Spinal cord (tissue), 10 donors: ENCODE data around the gene DECR2. TPM values are rescaled to one million over a fixed set of nuclear protein-coding genes. Genes with fewer than 3 reads are reported as not detected.

Source experiments
- DNase-seq, 6 donors: peaks; one replicate each; pipeline versions ENCODE4 v3.0.0 to v3.0.0-alpha.2; 2013 to 2015; ENCODE audit warnings: low spot score in 6 of 6, low read depth in 4 of 6
- H3K27ac ChIP-seq: one replicate; pipeline ENCODE4 v1.5.1; 2013; ENCODE audit warnings: low read depth, low read length, control low read depth
- H3K27me3 ChIP-seq: one replicate; pipeline ENCODE4 v1.6.1; 2013; ENCODE audit warnings: low read length; ENCODE audit not compliant: control insufficient read depth, insufficient read depth
- H3K36me3 ChIP-seq: one replicate; pipeline ENCODE4 v1.6.1; 2013; ENCODE audit warnings: low read length; ENCODE audit not compliant: control insufficient read depth, insufficient read depth
- H3K4me1 ChIP-seq: one replicate; pipeline ENCODE4 v1.6.1; 2013; ENCODE audit warnings: low read length; ENCODE audit not compliant: control insufficient read depth, insufficient read depth
- H3K4me3 ChIP-seq: one replicate; pipeline ENCODE4 v1.5.1; 2013; ENCODE audit warnings: low read depth, low read length, control low read depth
- H3K9me3 ChIP-seq: one replicate; pipeline ENCODE4 v1.6.1; 2013; ENCODE audit warnings: low read length; ENCODE audit not compliant: control insufficient read depth, insufficient read depth
- WGBS: methylation state at CpG from one replicate; pipeline ENCODE4 v1.1.5; 2013; ENCODE audit warnings: missing lambda C conversion rate; ENCODE audit not compliant: insufficient coverage; 5-methylcytosine and 5-hydroxymethylcytosine counted together
- long read RNA-seq, 4 donors: transcript quantifications; one replicate each; lab custom pipeline, GENCODE V29; 2026
- polyA plus RNA-seq, 2 donors: library from polyadenylated mRNA; unstranded; fragments of 120-200 nt; gene quantifications; one replicate each; pipeline ENCODE4 v1.2.1, GENCODE V29; 2013; ENCODE audit not compliant: insufficient read length in 2 of 2
- total RNA-seq, 2 donors: library from RNA; depleted of rRNA in 1 of 2; stranded (reverse); fragments of 120-200 nt in 1 of 2; fragments of >200 nt in 1 of 2; gene quantifications; one replicate each; pipeline versions ENCODE4 v1.2.3 to v1.2.4, GENCODE V29; 2013 to 2014
- donor health status: healthy.

Gene DECR2
- 1 to 10 TPM; 5.1 to 9.6 TPM for total RNA-seq
- polyA plus RNA-seq, result 10 to 100 TPM; 24.6 to 27.7 TPM
- long read RNA-seq, donor 1, partial matches to known transcripts, result 16 of 20 reads
- long read RNA-seq, donor 1, other reads (novel, unspliced or antisense), result 0 of 20 reads
- long read RNA-seq, donor 2, result 0 reads
- long read RNA-seq, donor 3, transcript DECR2-201 (9 exons, 1,615 nt), result major isoform, 6 of 6 reads
- long read RNA-seq, donor 3, partial matches to known transcripts, result 0 of 6 reads
- long read RNA-seq, donor 3, other reads (novel, unspliced or antisense), result 0 of 6 reads
- long read RNA-seq, donor 4, partial matches to known transcripts, result 0 of 5 reads
- long read RNA-seq, donor 4, other reads (novel, unspliced or antisense), result 0 of 5 reads

- peak in 5 of 6 donors; percentile 86 to 98 (median 93) for DNase-seq
- Histone ChIP-seq H3K4me3 (peak within 1 kb of the TSS; percentile 91), H3K9me3 (no peaks in the 10 kb centered on the region), H3K27ac (peak within 1 kb of the TSS; percentile 92), H3K27me3 (no peaks in the 10 kb centered on the region), H3K4me1 (peaks cover 34% of the 10 kb centered on the region), H3K36me3 (peaks cover 43% of the 10 kb centered on the region)
- 0% methylated on average over 83 of the region's 91 CpGs for WGBS
Observed at GRCh38 chr16:401468-402348, at the start of gene DECR2. Gene DECR2, plus strand, starts transcription at chr16:401885. Its CDS starts 79 bp downstream, at chr16:401964.

- Histone ChIP-seq H3K27ac (no peak within 1 kb of the TSS), H3K4me3 (peak within 1 kb of the TSS; percentile 49), H3K27me3 (no peaks in the 10 kb centered on the region), H3K4me1 (peaks cover 18% of the 10 kb centered on the region), H3K9me3 (no peaks in the 10 kb centered on the region), H3K36me3 (peaks cover 25% of the 10 kb centered on the region)
- 1% methylated on average over 99 of the region's 113 CpGs for WGBS
- peak; percentile 41 to 99 (median 87) for DNase-seq
Observed at GRCh38 chr16:352547-353403, 48.9 kb upstream of the DECR2 start, which contains the start of gene AXIN1. Gene AXIN1, minus strand, starts transcription at chr16:352723. Its CDS starts 5,698 bp downstream, at chr16:347025.

- Histone ChIP-seq H3K27ac (no peak overlapping the region), H3K27me3 (no peaks in the 10 kb centered on the region), H3K4me1 (peaks cover 18% of the 10 kb centered on the region), H3K4me3 (peak overlapping the region; percentile 24), H3K36me3 (peaks cover 20% of the 10 kb centered on the region), H3K9me3 (no peaks in the 10 kb centered on the region)
- DNase-seq, result no peak
- WGBS, result 56% methylated on average over 24 of the region's 25 CpGs
Observed at GRCh38 chr16:353404-354290, 48.0 kb upstream of the DECR2 start.

- Histone ChIP-seq H3K4me1 (peaks cover 18% of the 10 kb centered on the region), H3K27me3 (no peaks in the 10 kb centered on the region), H3K27ac (no peak overlapping the region), H3K4me3 (no peak overlapping the region), H3K9me3 (no peaks in the 10 kb centered on the region), H3K36me3 (peaks cover 17% of the 10 kb centered on the region)
- 83% methylated on average over 12 of the region's 12 CpGs for WGBS
- no peak for DNase-seq
Observed at GRCh38 chr16:354291-354881, 47.3 kb upstream of the DECR2 start.

- H3K4me1 ChIP-seq, result peaks cover 18% of the 10 kb centered on the region
- 84% methylated on average over 10 of the region's 10 CpGs for WGBS
- no peaks in the 10 kb centered on the region for H3K9me3 ChIP-seq
- no peak overlapping the region for H3K4me3 ChIP-seq
- no peak for DNase-seq
- no peaks in the 10 kb centered on the region for H3K27me3 ChIP-seq
- no peak overlapping the region for H3K27ac ChIP-seq
- peaks cover 14% of the 10 kb centered on the region for H3K36me3 ChIP-seq
Observed at GRCh38 chr16:354971-355461, 46.7 kb upstream of the DECR2 start.

- Histone ChIP-seq H3K4me3 (no peak overlapping the region), H3K36me3 (peaks cover 5% of the 10 kb centered on the region), H3K27me3 (no peaks in the 10 kb centered on the region), H3K27ac (no peak overlapping the region), H3K4me1 (peaks cover 13% of the 10 kb centered on the region), H3K9me3 (no peaks in the 10 kb centered on the region)
- 72% methylated on average over 9 of the region's 12 CpGs for WGBS
- DNase-seq, result no peak
Observed at GRCh38 chr16:356741-357140, 44.9 kb upstream of the DECR2 start.

GRCh38 chr16:359067-359763, 42.5 kb upstream of the DECR2 start:
- Histone ChIP-seq H3K4me3 (no peak overlapping the region), H3K36me3 (peaks cover 5% of the 10 kb centered on the region), H3K9me3 (no peaks in the 10 kb centered on the region), H3K27ac (no peak overlapping the region), H3K27me3 (peaks cover 2% of the 10 kb centered on the region), H3K4me1 (peaks cover 19% of the 10 kb centered on the region)
- DNase-seq, result no peak
- 80% methylated on average over 18 of the region's 19 CpGs for WGBS
